ENCODE measurements around the gene KRT26.

GRCh38 chr17:40777971-40778370 lies 6.0 kb upstream of the KRT26 start:
- TF ChIP-seq CTCF (IDR thresholded peaks at IDR 0.05; ENCODE audit: poor library complexity, severe bottlenecking) (no peak), POLR2AphosphoS5 (IDR thresholded peaks at IDR 0.05) (no peak), EZH2 (IDR thresholded peaks at IDR 0.05; ENCODE audit: borderline replicate concordance, insufficient read depth, low read length, poor library complexity, severe bottlenecking) (no peak), EP300 (conservative IDR thresholded peaks at IDR 0.05; ENCODE audit: poor library complexity, severe bottlenecking) (no peak), TAF1 (IDR thresholded peaks at IDR 0.05; ENCODE audit: low read depth) (no peak), RAD21 (conservative IDR thresholded peaks at IDR 0.05) (no peak)
